ENCODE data around the gene LRSAM1. TPM values are rescaled to one million over a fixed set of nuclear protein-coding genes. Genes with fewer than 3 reads are reported as not detected.

Gene LRSAM1
- total and polyA plus RNA-seq, 9 of the 15 experiments (the other 6 are each of a cell fraction or from before 2014, with no cell fraction given), result 0.07 to 16.2 (median 4.7) TPM

- TF ChIP-seq JUND (IDR thresholded peaks at IDR 0.05; ENCODE audit: borderline replicate concordance, low read depth, low read length), result no peak
- no peak for TF ChIP-seq JUND (tag; IDR thresholded peaks at IDR 0.05; ENCODE audit: borderline replicate concordance, low read depth, low read length)
- no peak for TF ChIP-seq HLTF (IDR thresholded peaks at IDR 0.05)
- TF ChIP-seq HNRNPUL1 (IDR thresholded peaks at IDR 0.05; ENCODE audit: low read length), result no peak
- TF ChIP-seq FOXA3 (CRISPR knock-in tag; conservative IDR thresholded peaks at IDR 0.05 in 1 of 2, IDR thresholded peaks at IDR 0.05 in 1 of 2), result no peak
These were observed 97.1 kb downstream of the LRSAM1 start (continued) for GRCh38 chr9:127548352-127548881.

- TF ChIP-seq HCFC1 (IDR thresholded peaks at IDR 0.05; ENCODE audit: low read depth, low read length) (no peak), ZNF740 (CRISPR knock-in tag; IDR thresholded peaks at IDR 0.05) (no peak), ZNF740 (tag; IDR thresholded peaks at IDR 0.05) (no peak), L3MBTL2 (IDR thresholded peaks at IDR 0.05) (no peak), MAX (CRISPR knock-in tag; IDR thresholded peaks at IDR 0.05) (peak; percentile 39; the same call in 1 of the 2 replicates)
- peaks cover 26% of the 10 kb centered on the region; the same call in 2 of the 3 replicates for H3K36me3 ChIP-seq (ENCODE audit: control insufficient read depth, insufficient read depth, low read length)
- H3K9me3 ChIP-seq (replicated peaks; ENCODE audit: control insufficient read depth, insufficient read depth, low read depth, low read length), result no peaks in the 10 kb centered on the region
- H3K27ac ChIP-seq (ENCODE audit: extremely low read depth, low read depth, low read length), result no peak overlapping the region
- peaks cover 9% of the 10 kb centered on the region for H3K9me1 ChIP-seq (ENCODE audit: control insufficient read depth, insufficient read depth, low read length)
- H3K4me1 ChIP-seq (replicated peaks in 1 of 2; ENCODE audit: control insufficient read depth in 2 of 2, insufficient read depth in 2 of 2, low read length in 2 of 2), result peaks cover 17 to 31% of the 10 kb centered on the region in 2 experiments
- no peaks in the 10 kb centered on the region for H3K27me3 ChIP-seq (ENCODE audit: control insufficient read depth in 2 of 2, insufficient read depth in 2 of 2, low read length in 2 of 2)
- intact Hi-C loops (cut with micrococcal nuclease), result no loop called here
- no peak overlapping the region for H2AFZ ChIP-seq (ENCODE audit: low read depth, low read length)
- no peak overlapping the region for H3K9ac ChIP-seq (ENCODE audit: insufficient read depth in 1 of 2, low read depth in 2 of 2, low read length in 2 of 2)
- POLR2A ChIA-PET, result interaction anchor here (2.2 kb wide), 1 partner anchor 10 kb away, joined by 6 read pairs; no protein-coding TSS in a partner anchor
- DNase-seq (ENCODE audit: extremely low read depth in 1 of 4, low spot score in 3 of 4) (no peak), ATAC-seq (no peak), FAIRE-seq (no peak)
- H3K79me2 ChIP-seq (ENCODE audit: control insufficient read depth, insufficient read depth, low read length), result peaks cover 53% of the 10 kb centered on the region
- in situ Hi-C loops (cut with MboI), result no loop called here
- BruUV-seq (replicated peaks), result no TSS peak
- H4K20me1 ChIP-seq (replicated peaks; ENCODE audit: control insufficient read depth, insufficient read depth, low read length), result 0 out of 2 replicates have a peak, but pooled peaks cover 8% of the 10 kb centered on the region
- CTCF ChIA-PET (ENCODE audit: low intra/inter-chr PET ratio), result no interaction called here
- H3K4me3 ChIP-seq, result no peak overlapping the region
- no peak overlapping the region for H3K4me2 ChIP-seq (ENCODE audit: insufficient read depth, low read length)
- WGBS (ENCODE audit: insufficient coverage, low coverage, missing lambda C conversion rate), result 82% methylated on average over 10 of the region's 10 CpGs
These were observed 97.9 kb downstream of the LRSAM1 start for GRCh38 chr9:127549218-127549617.

Data from K562 (cell line).